ENCODE data around the gene NUDT8.

The NUDT8 gene

GRCh38 chr11:67642173-67643120 is 12.7 kb upstream of the NUDT8 start:
- H3K27ac ChIP-seq = no peak overlapping the region
- TF ChIP-seq, protein P1, sequence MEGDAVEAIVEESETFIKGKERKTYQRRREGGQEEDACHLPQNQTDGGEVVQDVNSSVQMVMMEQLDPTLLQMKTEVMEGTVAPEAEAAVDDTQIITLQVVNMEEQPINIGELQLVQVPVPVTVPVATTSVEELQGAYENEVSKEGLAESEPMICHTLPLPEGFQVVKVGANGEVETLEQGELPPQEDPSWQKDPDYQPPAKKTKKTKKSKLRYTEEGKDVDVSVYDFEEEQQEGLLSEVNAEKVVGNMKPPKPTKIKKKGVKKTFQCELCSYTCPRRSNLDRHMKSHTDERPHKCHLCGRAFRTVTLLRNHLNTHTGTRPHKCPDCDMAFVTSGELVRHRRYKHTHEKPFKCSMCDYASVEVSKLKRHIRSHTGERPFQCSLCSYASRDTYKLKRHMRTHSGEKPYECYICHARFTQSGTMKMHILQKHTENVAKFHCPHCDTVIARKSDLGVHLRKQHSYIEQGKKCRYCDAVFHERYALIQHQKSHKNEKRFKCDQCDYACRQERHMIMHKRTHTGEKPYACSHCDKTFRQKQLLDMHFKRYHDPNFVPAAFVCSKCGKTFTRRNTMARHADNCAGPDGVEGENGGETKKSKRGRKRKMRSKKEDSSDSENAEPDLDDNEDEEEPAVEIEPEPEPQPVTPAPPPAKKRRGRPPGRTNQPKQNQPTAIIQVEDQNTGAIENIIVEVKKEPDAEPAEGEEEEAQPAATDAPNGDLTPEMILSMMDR (conservative IDR thresholded peaks at IDR 0.05) = no peak

GRCh38 chr11:67641338-67642172 is 11.8 kb upstream of the NUDT8 start:
- H3K27ac ChIP-seq = no peak overlapping the region
- TF ChIP-seq, protein P1 (conservative IDR thresholded peaks at IDR 0.05) = no peak

- TF ChIP-seq, protein P1 (conservative IDR thresholded peaks at IDR 0.05) = no peak
Observed at GRCh38 chr11:67640758-67641337, 11.1 kb upstream of the NUDT8 start.

DNA sequence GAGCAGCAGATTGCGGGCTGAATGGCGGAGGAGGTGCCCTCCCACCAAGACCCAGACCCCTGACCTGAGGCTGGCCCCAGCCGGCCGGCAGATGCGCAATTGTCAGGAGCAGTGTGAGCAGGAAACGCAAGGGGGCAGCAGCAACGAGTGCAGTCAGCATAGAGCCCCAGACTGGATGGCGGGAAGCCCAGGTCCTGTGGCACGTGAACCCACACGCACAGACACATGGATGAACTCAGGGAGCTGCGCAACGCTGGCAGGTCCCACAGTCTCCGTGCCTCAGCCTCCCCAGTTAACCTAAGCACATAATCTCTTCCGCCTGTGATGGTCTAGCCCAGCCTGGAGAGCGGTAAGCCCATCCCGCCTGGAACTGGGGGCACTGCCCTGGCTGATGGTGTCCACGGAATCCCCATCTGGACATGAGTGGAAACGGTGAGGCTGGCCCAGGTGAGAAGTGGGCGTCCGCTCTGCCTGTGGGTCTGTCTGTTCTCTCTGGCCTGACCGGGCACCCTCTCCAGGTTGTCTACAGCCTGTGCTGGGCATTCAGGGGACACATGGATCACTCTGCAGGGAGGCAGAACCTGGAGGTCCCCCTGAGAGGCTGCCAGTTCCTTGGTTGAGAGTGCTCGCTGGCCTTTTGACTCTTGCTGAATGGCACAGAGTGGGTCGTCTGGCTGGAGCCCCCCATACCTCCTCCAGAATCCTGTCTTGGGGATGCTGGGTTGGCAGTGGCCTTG is 10.5 kb upstream of the NUDT8 start:
- TF ChIP-seq, protein P1 (conservative IDR thresholded peaks at IDR 0.05) = peak; percentile 17
- no peak overlapping the region for H3K27ac ChIP-seq

More at GRCh38 chr11:67640758-67641337, 11.1 kb upstream of the NUDT8 start:
- H3K27ac ChIP-seq = no peak overlapping the region

- peak within 1 kb of the TSS; percentile 59; the same call in 1 of the 2 replicates for H3K27ac ChIP-seq
- TF ChIP-seq, protein P1 (conservative IDR thresholded peaks at IDR 0.05) = no peak
Observed at GRCh38 chr11:67639438-67639859, 9.7 kb upstream of the NUDT8 start, which contains the start of gene TBX10. TSS of gene TBX10 (minus strand) at chr11:67639763. CDS start at chr11:67639472, 291 bp downstream.

DNA sequence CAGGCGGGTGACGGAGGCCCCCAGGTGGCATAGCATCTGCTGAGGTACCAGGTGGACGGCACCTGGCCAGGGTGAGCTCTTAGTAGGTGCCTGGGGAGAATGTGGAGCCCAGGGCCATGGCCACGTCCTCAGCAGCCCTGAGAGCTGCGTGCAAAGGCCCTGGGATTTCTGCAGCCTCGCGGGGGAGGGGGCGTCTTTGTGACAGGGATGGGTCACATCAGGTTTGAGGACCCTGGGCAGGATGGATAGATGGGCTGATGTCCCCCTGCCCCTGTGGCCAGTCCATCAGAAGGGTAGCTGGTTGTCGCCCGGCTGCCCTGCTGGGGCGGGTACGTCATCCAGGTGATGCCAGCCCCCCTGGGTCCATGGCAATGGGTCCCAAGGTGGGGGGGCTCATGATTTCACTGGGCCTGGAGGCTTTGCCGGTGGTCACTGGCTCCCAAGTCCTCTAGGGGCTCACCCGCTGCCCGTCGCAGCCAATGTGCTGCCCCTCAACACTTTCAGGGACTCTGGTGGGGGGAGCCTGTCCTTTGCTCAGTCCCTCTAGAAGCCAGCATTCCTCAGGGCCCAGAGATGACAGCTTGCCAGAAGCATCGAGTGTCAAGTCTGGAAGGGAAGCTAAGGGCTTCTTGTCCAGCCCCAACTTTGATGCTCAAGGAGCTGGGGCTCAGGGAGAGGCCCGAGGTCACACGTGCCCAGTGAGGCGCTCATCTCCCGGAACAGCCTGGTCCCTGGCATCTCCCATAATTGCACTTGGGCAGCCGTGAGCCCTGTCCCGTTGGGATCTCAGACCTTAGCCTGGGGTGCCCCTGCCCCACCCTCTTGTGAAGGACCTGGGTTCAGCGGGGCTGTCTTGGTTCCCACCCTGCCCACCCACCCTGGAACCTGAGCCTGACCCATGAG is 9.0 kb upstream of the NUDT8 start:
- H3K27ac ChIP-seq = peak overlapping the region; percentile 59; the same call in 1 of the 2 replicates
- TF ChIP-seq, protein P1 (conservative IDR thresholded peaks at IDR 0.05) = no peak

GRCh38 chr11:67637441-67637840 is 7.7 kb upstream of the NUDT8 start:
- peak overlapping the region; percentile 59 for H3K27ac ChIP-seq

All from VCaP (cell line).